GM19452 (cell line): ENCODE measurements around the gene BTBD6.

Experiments used
- ATAC-seq: cut with Tn5 transposase; IDR thresholded peaks from one replicate; pipeline ENCODE4 v1.9.1; 2021; ENCODE audit not compliant: unreplicated experiment

Gene BTBD6

DNA sequence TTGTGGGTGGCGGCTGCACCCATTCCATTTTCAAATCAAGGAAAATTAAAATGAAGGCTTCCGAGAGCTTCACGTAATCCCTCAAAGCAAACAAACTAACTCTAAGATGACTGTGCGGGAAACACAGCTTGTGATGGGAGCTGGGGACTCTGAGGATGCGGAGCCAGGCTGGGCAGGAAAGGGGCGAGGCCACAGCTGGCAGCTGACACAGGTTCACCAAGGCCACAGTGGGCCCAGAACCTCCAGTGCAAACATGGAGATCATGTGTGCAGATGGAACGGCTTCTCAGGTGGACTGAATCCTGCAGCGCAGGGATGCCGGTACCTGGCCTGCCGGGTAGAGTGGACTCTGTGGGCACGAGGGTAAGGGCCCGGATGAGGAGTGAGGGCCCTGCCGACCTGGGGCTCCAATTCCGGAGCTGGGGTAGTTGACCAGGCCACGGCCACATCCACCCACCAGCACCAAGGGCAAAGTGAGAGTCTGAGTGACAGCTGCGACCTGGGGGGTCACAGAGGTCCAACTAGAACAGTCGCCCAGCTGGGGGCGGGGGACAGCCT lies 19.2 kb upstream of the BTBD6 start:
- ATAC-seq, result no peak

DNA sequence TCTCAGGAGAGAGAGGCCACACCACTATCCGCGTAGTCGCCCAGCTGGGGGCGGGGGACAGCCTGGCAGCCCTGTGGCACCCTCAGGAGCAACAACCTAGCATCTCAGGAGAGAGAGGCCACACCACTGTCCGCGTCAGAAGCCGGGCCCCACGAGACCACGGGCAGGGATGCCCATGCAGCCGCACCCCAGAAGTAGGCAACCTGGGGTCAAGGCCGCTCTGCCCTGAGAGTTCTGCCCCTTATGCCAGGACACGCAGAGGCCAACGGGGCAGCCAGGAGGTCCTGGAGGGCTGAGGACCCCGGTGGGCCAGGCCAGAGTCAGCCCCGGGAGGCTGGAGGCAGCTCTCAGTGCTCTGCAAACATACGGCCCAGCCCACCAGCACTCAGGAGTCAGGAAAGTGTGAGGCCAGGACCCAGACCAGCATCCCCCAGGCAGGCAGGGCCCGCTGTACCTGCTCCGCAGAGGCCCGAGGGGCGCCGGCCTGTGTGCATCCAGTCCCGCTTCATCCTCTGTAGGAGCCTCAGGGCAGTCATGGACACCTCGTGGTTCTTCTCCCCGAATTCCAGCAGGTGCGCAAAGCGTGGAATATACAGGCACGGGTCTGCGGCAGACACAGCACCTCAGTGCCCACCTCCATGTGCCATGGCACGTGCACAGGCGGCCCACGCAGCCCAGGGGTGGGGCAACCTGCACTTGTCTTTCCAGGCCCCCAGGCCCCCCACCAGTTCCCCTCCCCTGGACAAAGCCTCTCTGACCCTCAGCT lies 7.3 kb upstream of the BTBD6 start:
- no peak for ATAC-seq

DNA sequence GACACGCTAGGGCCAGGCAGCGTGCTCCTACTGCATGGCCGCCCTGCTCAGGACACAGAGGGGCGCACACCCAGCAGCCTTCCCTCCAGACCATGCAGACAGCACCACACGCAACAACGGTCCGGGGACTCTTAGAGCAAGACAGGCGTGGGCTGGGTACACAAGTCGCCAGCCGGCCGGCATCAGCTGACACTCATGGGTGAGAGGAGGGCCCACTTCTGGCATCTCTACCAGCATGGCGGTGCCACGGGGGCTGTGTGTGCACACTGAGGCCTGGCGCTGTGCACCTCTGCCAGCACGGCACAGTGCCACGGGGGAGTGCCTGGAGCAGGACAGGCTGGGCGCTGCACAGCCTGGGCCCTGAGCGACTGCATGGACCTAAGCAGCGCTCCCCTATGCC lies 6.7 kb upstream of the BTBD6 start:
- ATAC-seq, result no peak

DNA sequence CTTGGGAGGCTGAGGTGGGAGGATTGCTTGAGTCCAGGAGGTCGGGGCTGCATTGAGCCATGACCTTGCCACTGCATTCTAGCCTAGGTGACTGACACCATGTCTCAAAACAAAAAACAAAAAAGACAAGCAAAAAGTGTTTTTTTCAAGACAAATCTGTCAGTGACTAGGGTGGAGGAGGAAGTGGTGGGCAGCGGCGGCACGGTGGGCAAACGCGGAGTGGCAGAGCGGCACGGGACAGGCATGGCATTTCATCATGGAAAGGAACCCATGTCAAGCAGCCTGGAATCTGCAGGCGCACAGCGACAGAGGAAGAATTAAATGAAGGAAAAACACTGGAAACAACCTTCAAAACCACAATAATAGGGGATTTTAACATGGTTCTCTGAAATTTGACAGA lies 4.0 kb upstream of the BTBD6 start:
- no peak for ATAC-seq

DNA sequence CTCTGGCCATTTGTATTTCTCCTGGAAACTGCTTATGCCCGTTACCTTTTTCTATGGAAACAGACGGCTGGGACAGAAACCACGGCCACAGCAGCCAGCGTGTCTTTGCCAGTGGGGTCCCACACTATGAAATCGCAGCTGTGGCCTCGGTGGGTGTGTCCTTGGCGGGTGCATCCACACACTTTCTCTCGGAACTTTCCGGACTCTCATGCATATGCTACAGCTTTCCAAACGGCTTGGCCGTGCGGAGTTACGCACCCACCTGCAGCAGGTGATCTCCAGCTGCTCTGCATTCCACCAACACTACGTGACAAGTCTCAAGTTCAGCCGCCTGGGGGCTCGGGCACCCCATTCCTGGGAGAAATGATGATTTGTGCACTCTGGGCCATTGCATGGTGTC lies 1.3 kb upstream of the BTBD6 start:
- no peak for ATAC-seq

DNA sequence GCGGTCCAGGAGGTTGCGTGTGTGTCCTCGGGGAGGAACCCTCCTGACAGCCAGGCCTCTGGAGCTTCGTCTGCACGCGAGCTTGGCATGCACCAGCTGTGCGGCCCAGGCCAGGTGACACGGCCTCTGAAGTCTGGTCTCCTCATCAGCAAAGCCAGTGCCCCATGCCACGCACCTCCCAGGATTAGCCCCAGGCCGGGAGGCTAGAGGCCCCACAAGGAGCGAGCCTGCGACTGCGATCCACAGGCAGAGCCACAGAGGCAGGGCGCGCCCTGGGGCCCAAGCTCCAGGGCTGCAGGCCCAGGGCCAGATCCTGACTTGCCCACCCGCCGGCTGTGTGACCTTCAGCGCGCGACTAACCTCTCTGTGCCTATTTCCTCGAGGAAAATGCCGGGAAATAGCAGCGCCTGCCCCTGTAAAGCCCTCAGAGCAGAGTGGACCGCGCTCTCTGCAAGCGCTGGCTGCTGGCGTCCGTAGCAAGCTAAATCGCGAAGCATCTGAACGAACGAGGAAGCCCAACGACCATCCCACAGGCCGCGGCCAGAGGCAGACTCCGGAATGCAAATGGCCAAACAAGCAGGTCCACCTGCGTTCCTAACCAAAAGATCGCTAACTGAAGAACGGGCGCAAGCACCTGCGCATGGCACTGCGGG lies 492 bp upstream of the BTBD6 start:
- peak; percentile 17 for ATAC-seq

DNA sequence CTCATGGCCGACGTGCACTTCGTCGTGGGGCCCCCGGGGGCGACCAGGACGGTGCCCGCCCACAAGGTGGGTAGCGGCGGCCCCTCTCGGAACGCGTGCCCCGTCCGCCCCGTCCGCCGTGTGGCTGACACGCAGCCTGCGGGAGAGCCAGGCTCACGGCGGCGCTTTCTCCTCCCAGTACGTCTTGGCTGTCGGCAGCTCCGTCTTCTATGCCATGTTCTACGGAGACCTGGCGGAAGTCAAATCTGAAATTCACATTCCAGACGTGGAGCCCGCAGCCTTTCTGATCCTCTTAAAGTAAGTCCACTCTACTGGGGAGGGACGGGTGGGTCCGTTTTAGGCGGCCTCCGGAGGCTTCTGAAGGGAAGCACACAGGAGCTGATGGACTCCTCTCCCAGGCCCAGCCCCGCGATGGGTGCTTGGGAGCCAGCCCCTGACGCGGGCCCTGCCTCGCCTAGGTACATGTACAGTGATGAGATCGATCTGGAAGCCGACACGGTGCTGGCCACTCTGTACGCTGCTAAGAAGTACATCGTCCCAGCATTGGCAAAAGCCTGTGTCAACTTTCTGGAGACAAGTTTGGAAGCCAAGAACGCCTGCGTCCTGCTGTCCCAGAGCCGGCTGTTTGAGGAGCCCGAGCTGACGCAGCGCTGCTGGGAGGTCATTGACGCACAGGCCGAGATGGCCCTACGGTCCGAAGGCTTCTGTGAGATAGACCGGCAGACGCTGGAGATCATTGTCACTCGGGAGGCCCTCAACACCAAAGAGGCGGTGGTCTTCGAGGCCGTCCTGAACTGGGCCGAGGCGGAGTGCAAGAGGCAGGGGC lies 1.1 kb downstream of the BTBD6 start:
- no peak for ATAC-seq

DNA sequence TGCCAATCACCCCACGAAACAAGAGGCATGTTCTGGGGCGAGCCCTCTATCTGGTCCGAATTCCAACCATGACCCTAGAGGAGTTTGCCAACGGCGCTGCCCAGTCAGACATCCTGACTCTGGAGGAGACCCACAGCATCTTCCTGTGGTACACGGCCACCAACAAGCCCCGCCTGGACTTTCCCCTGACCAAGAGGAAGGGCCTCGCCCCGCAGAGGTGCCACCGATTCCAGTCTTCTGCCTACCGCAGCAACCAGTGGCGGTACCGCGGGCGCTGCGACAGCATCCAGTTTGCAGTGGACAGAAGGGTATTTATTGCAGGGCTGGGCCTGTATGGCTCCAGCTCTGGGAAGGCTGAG lies 1.7 kb downstream of the BTBD6 start:
- no peak for ATAC-seq

DNA sequence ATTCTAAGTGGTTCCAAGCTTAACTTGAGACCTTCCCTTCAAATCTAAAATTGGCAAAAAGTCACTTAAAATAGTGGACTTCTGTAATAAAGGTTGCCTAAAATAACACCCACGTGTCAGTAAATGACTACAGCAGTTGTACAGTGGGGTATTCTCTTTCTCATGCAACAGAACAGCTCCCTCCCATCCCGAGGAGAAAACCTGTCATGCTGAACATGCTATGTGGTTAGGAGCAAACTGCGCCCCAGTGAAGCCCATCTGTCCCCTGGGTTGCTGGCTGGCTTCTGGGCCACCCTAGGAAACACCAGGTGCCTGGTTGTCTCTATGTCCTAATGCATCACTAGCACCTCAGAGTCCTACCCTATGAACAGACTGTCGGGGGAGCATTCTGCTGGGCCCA lies 2.7 kb downstream of the BTBD6 start:
- no peak for ATAC-seq

DNA sequence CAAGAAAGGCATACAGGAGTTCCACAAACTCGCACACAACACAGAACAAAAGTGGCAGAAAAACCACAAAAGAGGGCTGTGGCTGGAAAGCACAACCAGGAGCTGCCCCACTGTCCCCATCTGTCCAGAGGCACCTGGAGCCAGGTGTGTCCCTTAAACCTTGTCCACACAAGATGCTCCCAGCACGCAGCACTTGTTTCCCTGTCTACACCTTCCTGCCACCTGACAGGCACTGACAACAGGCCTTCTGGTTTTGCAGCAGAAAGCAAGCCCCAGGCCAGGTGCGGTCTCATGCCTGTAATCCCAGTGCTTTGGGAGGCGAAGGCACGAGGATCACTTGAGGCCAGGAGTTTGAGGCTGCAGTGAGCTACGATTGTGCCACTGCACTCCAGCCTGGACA lies 3.6 kb downstream of the BTBD6 start:
- no peak for ATAC-seq

DNA sequence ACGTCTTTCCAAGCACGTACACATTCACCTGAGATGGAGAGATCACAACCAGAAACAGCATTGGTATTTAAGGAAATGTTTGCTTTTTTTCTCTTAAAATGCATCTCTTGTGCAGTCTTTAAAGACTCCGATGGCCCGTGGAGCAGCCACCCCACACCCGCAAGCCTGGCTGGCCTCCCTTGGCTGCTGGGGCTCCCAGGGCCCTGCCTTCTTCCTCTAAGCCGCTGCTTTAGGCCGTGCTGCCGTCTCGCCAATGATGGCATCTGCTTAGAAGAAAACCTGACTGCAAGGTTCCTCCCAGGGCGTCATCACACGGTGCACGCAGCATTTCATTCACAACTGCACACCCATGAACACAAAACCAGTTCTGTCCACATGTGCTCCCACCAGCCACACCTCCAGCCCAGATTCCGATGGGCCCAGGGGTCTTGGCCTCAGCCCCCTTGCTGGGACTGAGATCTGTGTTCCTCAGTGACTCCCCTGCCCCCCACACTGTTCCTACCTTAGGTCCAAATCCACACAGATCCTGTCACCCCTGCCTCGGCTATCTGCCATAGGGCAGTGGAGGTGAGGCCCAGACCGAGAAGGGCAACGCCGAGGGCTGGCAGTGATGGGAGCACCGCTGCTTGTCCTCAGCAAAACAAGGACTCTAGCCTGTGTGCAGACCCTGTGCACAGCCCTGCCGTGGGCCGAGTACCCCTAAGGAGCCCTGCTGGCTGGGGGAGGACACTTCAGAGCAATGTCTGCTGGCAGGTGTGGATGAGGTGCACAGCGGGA lies 4.4 kb downstream of the BTBD6 start:
- no peak for ATAC-seq

DNA sequence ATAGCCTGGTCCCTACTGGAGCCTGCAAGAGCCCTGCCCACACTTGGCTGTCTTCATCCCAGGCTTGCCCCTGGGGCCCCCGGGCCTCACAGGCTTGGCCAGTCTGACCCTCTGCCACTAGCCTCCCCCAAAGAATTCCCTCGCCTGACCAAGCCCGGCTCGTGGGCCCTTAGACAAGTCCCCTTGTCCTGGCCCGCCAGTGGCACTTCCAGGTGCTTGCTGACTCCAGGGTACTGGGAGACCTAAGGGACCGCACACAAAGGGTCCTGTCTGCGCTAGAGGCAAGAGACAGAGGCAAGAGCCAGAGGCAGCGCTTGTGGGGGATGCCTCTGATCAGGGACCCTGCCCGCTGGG lies 5.0 kb downstream of the BTBD6 start:
- ATAC-seq, result no peak

DNA sequence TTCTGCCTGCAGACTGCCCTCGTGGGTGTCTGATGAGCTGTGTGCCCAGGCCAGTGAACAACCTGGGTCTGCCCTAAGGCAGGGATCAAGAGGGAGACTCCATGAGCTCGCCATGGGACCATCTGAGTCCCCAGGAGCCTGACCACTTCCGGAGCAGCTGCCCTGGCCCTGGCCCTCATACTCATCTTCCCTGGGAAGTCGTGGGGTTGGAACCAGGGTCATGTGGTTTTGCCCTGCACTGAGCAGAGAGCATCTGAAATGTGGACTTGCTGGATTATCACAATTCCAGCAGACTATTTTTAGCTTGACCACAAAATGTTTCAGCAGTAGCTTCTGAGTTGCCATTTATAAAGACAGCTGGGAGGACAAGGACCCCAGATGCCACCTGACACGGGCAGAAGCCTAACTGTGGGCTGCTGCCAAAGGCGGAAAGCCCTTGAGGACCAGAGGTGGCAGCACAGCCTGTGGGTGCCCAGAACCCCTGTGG lies 6.7 kb downstream of the BTBD6 start:
- ATAC-seq, result no peak

DNA sequence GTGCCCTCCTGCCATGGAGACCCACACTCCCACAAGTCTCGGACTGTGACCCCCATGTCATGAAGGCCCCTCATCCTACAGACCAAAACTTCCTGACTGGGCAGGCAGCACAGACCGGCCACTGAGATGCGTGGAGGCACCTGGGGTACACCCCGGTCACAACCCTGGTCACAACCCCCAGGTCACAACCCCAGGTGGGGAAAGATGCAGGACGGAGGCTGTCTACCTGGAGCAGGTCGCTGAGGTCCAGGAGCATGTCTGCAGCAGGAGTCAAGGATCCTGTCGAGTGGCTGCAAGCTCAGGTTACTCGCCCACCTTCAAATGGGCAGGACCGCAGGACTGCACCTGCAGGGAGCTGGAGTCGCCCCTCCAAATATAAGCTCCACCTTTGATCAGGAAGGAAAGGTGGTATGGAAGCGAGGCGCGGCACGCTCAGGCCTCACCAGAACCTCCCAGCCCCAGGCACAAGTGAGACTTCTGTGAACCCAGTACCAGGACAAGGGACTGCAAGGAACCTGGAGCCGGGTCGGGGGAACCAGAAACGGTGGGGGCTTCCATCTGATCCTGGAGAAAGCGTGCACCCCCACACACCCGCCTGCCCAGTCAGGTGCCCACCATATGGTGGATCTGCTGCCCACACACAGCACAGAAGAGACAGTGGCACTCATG lies 8.1 kb downstream of the BTBD6 start:
- ATAC-seq, result no peak

DNA sequence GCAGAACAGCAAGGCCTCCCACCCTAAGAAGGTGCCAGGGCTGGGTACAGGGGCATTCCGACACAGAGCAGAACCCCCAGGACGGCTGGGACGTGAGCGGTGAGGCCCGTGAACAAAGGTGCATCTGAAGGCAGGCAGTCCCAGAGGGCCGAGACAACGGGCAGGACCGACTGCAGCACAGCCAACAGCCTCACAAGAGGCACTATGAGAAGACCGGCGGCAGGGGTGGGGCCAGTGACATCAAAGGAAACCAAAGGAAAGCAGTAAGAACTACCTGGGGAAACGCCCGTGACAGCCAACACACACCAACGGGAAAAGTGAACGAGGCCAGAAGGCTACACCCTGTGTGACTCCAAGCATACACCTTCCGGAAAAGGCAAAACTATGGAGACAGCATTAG lies 9.1 kb downstream of the BTBD6 start:
- no peak for ATAC-seq

DNA sequence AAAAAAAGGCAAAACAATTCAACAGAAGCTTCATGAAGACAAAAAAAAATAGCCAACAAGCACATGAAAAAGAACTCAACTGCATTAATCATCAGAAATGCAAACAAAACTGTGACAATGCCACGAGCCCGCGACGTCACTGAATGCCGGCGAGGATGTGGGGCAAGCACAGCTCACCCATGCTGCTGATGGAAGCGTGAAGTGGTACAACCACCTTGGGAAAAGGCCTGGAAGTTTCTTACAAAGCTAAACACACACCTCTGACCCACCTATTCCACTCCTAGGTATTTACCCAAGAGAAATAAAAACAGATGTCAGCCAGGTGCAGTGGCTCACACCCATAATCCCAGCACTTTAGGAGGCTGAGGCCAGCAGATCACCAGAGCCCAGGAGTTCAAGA lies 10.5 kb downstream of the BTBD6 start:
- ATAC-seq, result no peak

DNA sequence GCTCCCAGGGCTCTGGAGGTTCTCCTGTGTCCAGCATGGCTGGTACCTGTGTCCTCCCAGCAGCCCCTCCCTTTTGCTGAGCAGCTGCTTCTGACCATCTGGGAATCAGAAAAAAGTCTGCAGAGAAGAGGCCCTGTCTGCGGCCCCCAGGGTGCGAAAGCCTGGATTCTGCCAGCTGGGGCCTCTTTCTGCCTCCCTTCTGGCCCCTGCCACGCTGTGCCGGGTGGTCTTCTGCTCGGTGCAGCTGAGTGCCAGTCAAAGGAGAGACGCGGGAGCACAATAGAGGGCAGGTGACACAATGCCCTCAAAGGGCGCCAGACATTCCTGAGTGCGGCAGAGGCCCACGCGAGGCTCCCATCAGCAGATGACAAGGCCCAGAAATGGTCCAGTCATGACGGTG lies 12.6 kb downstream of the BTBD6 start:
- ATAC-seq, result no peak

DNA sequence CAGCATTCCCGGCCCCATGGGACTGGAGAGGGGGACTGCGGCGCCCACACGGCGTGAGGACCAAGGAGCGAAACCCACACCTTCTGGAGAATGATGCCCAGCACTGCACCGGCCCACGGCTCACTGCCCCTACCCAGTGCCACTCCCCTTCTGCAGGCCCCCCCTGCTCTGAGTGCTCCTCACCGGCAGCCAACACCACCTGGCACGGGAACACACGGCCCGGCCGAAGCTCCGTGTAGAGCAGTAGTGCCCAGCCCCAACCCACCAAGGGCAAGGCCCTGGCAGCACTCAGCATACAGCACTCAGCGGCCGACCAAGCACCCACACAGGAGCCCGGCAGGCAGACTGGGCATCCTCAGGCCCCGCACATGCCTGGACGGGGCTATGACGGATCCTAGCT lies 13.4 kb downstream of the BTBD6 start:
- no peak for ATAC-seq

DNA sequence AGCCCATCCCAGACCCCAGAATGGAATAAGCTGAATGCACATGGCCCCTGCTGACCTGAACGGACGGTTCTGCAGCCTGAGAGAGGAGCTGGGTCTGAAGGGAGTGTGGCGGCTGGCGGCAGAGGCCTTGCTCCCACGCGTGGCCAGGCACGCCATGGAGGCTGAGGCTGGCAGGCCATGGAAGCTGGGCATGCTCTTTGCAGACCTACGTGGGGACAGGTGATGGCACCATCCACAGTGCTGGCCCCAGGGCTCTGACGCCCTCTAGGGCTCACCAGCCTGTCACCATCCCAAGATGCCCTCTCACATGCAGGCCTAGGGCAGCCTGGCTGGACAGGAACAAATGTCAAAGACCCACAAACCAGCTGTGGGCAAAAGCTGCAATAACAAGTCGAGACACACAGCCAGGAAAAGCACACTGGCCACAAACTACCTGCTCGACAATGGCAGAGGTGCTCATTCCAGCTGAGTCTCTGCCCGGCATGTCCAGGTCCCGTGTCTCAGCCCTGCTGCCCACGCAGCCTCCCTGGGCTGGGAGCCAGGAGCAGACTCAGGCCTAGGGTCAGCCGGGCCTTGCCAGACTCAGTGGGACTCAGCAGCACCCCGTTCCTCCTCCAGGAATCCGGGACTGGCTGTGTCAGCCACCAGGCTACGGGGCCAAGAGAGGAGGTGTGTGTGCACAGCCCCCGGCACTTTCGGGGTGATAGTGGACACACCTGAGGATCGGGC lies 19.7 kb downstream of the BTBD6 start:
- ATAC-seq, result no peak
